K562 (cell line): ENCODE results near the gene DTX2. TPM values are rescaled to one million over a fixed set of nuclear protein-coding genes. Genes with fewer than 3 reads are reported as not detected.
"Not testable (repeated sequence)": the region's sequence is repeated elsewhere in the genome, so short reads cannot be mapped to it uniquely, and the experiment has no call there.

ENCODE experiments used
- AFF1 ChIP-seq, 2 experiments: fragments of 450-650 bp; IDR thresholded peaks; 2 replicates each; pipeline ENCODE4 v1.6.1; 2018; ENCODE audit warnings: mild to moderate bottlenecking in 2 of 2, low read depth in 1 of 2; ENCODE audit not compliant: partially characterized antibody in 2 of 2
- CBX1 ChIP-seq: sonication (generic); IDR thresholded peaks from 2 replicates; pipeline ENCODE4 v1.6.1; 2016; ENCODE audit warnings: antibody characterized with exemption, low read depth, mild to moderate bottlenecking
- HNRNPLL ChIP-seq: fragments of 200-400 bp; formaldehyde crosslinking; IDR thresholded peaks from 2 replicates; pipeline ENCODE4 v1.6.1; 2017; ENCODE audit warnings: low read length, low read depth, mild to moderate bottlenecking; ENCODE audit not compliant: poor library complexity, severe bottlenecking
- ID3 ChIP-seq, 2 experiments: fragments of 250-450 bp in 1 of 2; fragments of 450-650 bp in 1 of 2; sonication (Bioruptor Pico) in 1 of 2; IDR thresholded peaks; 2 replicates each; pipeline versions ENCODE4 v1.6.1 to v1.8.0; 2016 to 2021; ENCODE audit warnings: mild to moderate bottlenecking in 2 of 2, moderate library complexity in 2 of 2, missing compliant biosample characterization in 1 of 2, missing genetic modification characterization in 1 of 2
- KAT7 ChIP-seq: sonication (generic); formaldehyde crosslinking; IDR thresholded peaks from 2 replicates; pipeline ENCODE4 v1.8.0; 2022; ENCODE audit warnings: missing genetic modification reagents, mild to moderate bottlenecking, borderline replicate concordance
- MTA3 ChIP-seq: fragments of 450-650 bp; formaldehyde crosslinking; IDR thresholded peaks from 2 replicates; pipeline ENCODE4 v1.6.1; 2017; ENCODE audit warnings: mild to moderate bottlenecking, borderline replicate concordance
- NFRKB ChIP-seq: fragments of 450-650 bp; IDR thresholded peaks from 2 replicates; pipeline ENCODE4 v1.6.1; 2016; ENCODE audit warnings: low read depth
- PHF20 ChIP-seq: fragments of 450-650 bp; IDR thresholded peaks from 2 replicates; pipeline ENCODE4 v1.6.1; 2018; ENCODE audit not compliant: partially characterized antibody
- POLR2G ChIP-seq: fragments of 200-400 bp; formaldehyde crosslinking; IDR thresholded peaks from 2 replicates; pipeline ENCODE4 v1.6.1; 2017; ENCODE audit warnings: low read depth, mild to moderate bottlenecking, antibody characterized with exemption, low read length, moderate library complexity
- SMAD4 ChIP-seq: fragments of 250-450 bp; sonication (Bioruptor Pico); conservative IDR thresholded peaks from 2 replicates; pipeline ENCODE4 v1.8.0; 2021; ENCODE audit warnings: inconsistent platforms, mild to moderate bottlenecking, moderate library complexity
- SUPT5H ChIP-seq: fragments of 450-650 bp; IDR thresholded peaks from 2 replicates; pipeline ENCODE4 v1.6.1; 2016
- TEAD4 ChIP-seq, 2 experiments: sonication (generic) in 1 of 2; formaldehyde crosslinking in 1 of 2; IDR thresholded peaks; 2 replicates each; pipeline versions ENCODE4 v1.6.1 to v1.8.0; 2012 to 2022; ENCODE audit warnings: borderline replicate concordance in 1 of 2, inconsistent platforms in 1 of 2, low read length in 1 of 2, mild to moderate bottlenecking in 1 of 2, missing genetic modification reagents in 1 of 2
- USF1 ChIP-seq: sonication (generic); formaldehyde crosslinking; IDR thresholded peaks from 2 replicates; pipeline ENCODE4 v1.9.0; 2022; ENCODE audit warnings: mild to moderate bottlenecking, missing genetic modification reagents
- ZBTB33 ChIP-seq: sonication (generic); formaldehyde crosslinking; IDR thresholded peaks from 2 replicates; pipeline ENCODE4 v1.8.1; 2023; ENCODE audit warnings: mild to moderate bottlenecking, missing genetic modification reagents
- ZFX ChIP-seq: sonication (generic); formaldehyde crosslinking; IDR thresholded peaks from 2 replicates; pipeline ENCODE4 v1.8.0; 2022; ENCODE audit warnings: mild to moderate bottlenecking, missing genetic modification reagents, moderate library complexity
- ZNF197 ChIP-seq: fragments of 200-800 bp; sonication (Bioruptor generic); IDR thresholded peaks from 2 replicates; pipeline ENCODE4 v1.6.1; 2016; ENCODE audit warnings: low read depth, missing genetic modification characterization, missing compliant biosample characterization
- ZNF76 ChIP-seq: fragments of 250-450 bp; sonication (Bioruptor Pico); IDR thresholded peaks from 2 replicates; pipeline ENCODE4 v1.4.0; 2020; ENCODE audit warnings: mild to moderate bottlenecking, moderate library complexity, borderline replicate concordance
- polyA plus RNA-seq, 8 experiments: library from polyadenylated mRNA; depleted of rRNA in 4 of 8; stranded (reverse) in 5 of 8; unstranded in 3 of 8; fragments of >200 nt; fragmentation: Nextera tagmentation in 2 of 8; fragmentation: Illumina TruSeq in 1 of 8; extraction: Ambion mirVana in 2 of 8; extraction: Trizol in 1 of 8; gene quantifications; 2 replicates each; pipeline versions ENCODE4 v1.2.1 to v1.2.3, GENCODE V29; 2011 to 2014; ENCODE audit warnings: inconsistent platforms in 1 of 8, missing spikeins in 1 of 8
- total RNA-seq, 7 experiments: library from RNA; depleted of rRNA in 6 of 7; stranded (reverse); fragments of >200 nt in 6 of 7; fragmentation: Illumina TruSeq in 2 of 7; extraction: Trizol in 2 of 7; gene quantifications; 2 replicates each; pipeline versions ENCODE4 v1.2.1 to v1.2.3, GENCODE V29; 2011 to 2021; ENCODE audit warnings: low replicate concordance in 1 of 7

The DTX2 gene
- total and polyA plus RNA-seq, 9 of the 15 experiments (the other 6 are each of a cell fraction or from before 2014, with no cell fraction given): 0.20 to 31.5 (median 9.8) TPM

GRCh38 chr7:76549025-76549854, 87.7 kb downstream of the DTX2 start (continued):
- TF ChIP-seq POLR2G (peak; percentile 92), CBX1 (peak; percentile 51; the same call in 1 of the 2 replicates), ZBTB33 (0 out of 2 replicates have a peak, but pooled peaks have one; percentile 45), TEAD4 (CRISPR knock-in tag; IDR thresholded peaks at IDR 0.05; ENCODE audit: borderline replicate concordance) (peak; percentile 56; the same call in 1 of the 2 replicates), USF1 (CRISPR knock-in tag) (peak; percentile 21; the same call in 1 of the 2 replicates), ZFX (CRISPR knock-in tag) (peak; percentile 86), ZNF197 (CRISPR knock-in tag) (0 out of 2 replicates have a peak, but pooled peaks have one; percentile 30), PHF20 (peak; percentile 65), SMAD4 (CRISPR knock-in tag) (peak; percentile 45; the same call in 1 of the 2 replicates), ID3 (tag; IDR thresholded peaks at IDR 0.05) (0 out of 2 replicates have a peak, but pooled peaks have one; percentile 23), NFRKB (peak; percentile 4; the same call in 1 of the 2 replicates), KAT7 (CRISPR knock-in tag) (peak; percentile 24; the same call in 1 of the 2 replicates), ZNF76 (CRISPR knock-in tag) (peak; percentile 28; the same call in 1 of the 2 replicates), HNRNPLL (peak; percentile 89), SUPT5H (peak; percentile 91), AFF1 (IDR thresholded peaks at IDR 0.05; ENCODE audit: low read depth in 1 of 2, partially characterized antibody in 2 of 2) (peak in 1 of 2 experiments; percentile 84), MTA3 (peak; percentile 78; the same call in 1 of the 2 replicates)
- TF ChIP-seq TEAD4 (IDR thresholded peaks at IDR 0.05; ENCODE audit: low read length); ID3 (CRISPR knock-in tag; IDR thresholded peaks at IDR 0.05): not testable (repeated sequence)
